Fibroblast of lung (primary cell): ENCODE data around the gene SCUBE1. TPM values are rescaled to one million over a fixed set of nuclear protein-coding genes. Genes with fewer than 3 reads are reported as not detected.

ENCODE experiments used
- DNase-seq, 2 donors: peaks; one replicate each; pipeline versions ENCODE4 v3.0.0 to v3.0.0-alpha.2; 2010; ENCODE audit warnings: low read depth in 2 of 2
- H2AFZ ChIP-seq: 2 replicates; pipeline ENCODE4 v1.5.1; 2012; ENCODE audit warnings: low read length, control low read depth, inconsistent platforms
- H3K27ac ChIP-seq: 2 replicates; pipeline ENCODE4 v1.5.1; 2011; ENCODE audit warnings: low read length, control low read depth; ENCODE audit not compliant: insufficient read depth
- H3K27me3 ChIP-seq: 2 replicates; pipeline ENCODE4 v1.5.1; 2011; ENCODE audit warnings: mild to moderate bottlenecking, low read length; ENCODE audit not compliant: control insufficient read depth, insufficient read depth
- H3K36me3 ChIP-seq: 2 replicates; pipeline ENCODE4 v1.5.1; 2011; ENCODE audit warnings: low read length; ENCODE audit not compliant: control insufficient read depth, insufficient read depth
- H3K4me1 ChIP-seq: 2 replicates; pipeline ENCODE4 v1.5.1; 2011; ENCODE audit warnings: low read length; ENCODE audit not compliant: control insufficient read depth, insufficient read depth; ENCODE audit errors: extremely low read depth
- H3K4me2 ChIP-seq: 2 replicates; pipeline ENCODE4 v1.5.1; 2011; ENCODE audit warnings: low read length, control low read depth; ENCODE audit not compliant: insufficient read depth; ENCODE audit errors: extremely low read depth
- H3K4me3 ChIP-seq, 4 experiments: fragments of 200-600 bp in 1 of 4; sonication (generic) in 1 of 4; replicated peaks in 1 of 4; 2 replicates each; pipeline ENCODE4 v1.5.1; 2011 to 2016; ENCODE audit warnings: low read length in 4 of 4, low read depth in 3 of 4, mild to moderate bottlenecking in 3 of 4, control low read depth in 2 of 4, inconsistent platforms in 1 of 4, mixed read lengths in 1 of 4; ENCODE audit not compliant: insufficient read depth in 1 of 4; ENCODE audit errors: control extremely low read depth in 1 of 4
- H3K79me2 ChIP-seq: 2 replicates; pipeline ENCODE4 v1.5.1; 2012; ENCODE audit warnings: mild to moderate bottlenecking, low read length, inconsistent platforms; ENCODE audit not compliant: control insufficient read depth, insufficient read depth
- H3K9ac ChIP-seq: 2 replicates; pipeline ENCODE4 v1.5.1; 2011; ENCODE audit warnings: mild to moderate bottlenecking, low read length, control low read depth; ENCODE audit not compliant: insufficient read depth
- H3K9me3 ChIP-seq: 2 replicates; pipeline ENCODE4 v1.5.1; 2012; ENCODE audit warnings: low read depth, low read length; ENCODE audit not compliant: control insufficient read depth, insufficient read depth
- H4K20me1 ChIP-seq: 2 replicates; pipeline ENCODE4 v1.5.1; 2011; ENCODE audit warnings: low read length; ENCODE audit not compliant: control insufficient read depth, insufficient read depth; ENCODE audit errors: extremely low read depth
- EZH2 ChIP-seq: IDR thresholded peaks from 2 replicates; pipeline ENCODE4 v1.5.1; 2012; ENCODE audit warnings: low read length, control low read depth, mild to moderate bottlenecking; ENCODE audit errors: missing control alignments
- polyA plus RNA-seq, 2 donors: library from polyadenylated mRNA; depleted of rRNA in 1 of 2; stranded (reverse) in 1 of 2; unstranded in 1 of 2; fragments of >200 nt; gene quantifications; 2 replicates each; pipeline ENCODE4 v1.2.1, GENCODE V29; 2011 to 2012; ENCODE audit warnings: missing spikeins in 1 of 2
- total RNA-seq: library from RNA; depleted of rRNA; stranded (reverse); fragments of >200 nt; gene quantifications from 2 replicates; pipeline ENCODE4 v1.2.1, GENCODE V29; 2014
- TF ChIP-seq, protein P1 (sequence below), 2 donors: IDR thresholded peaks in 1 of 2; conservative IDR thresholded peaks in 1 of 2; 1 replicate in 1 of 2; 2 replicates in 1 of 2; pipeline ENCODE4 v1.5.1; 2011 to 2012; ENCODE audit warnings: low read length in 2 of 2, control low read depth in 1 of 2, inconsistent platforms in 1 of 2, low read depth in 1 of 2, mild to moderate bottlenecking in 1 of 2

Gene SCUBE1
- total and polyA plus RNA-seq, 2 donors (not counting 1 experiment from before 2014, with no cell fraction given), result 0.17 TPM; not detected in 1

DNA sequence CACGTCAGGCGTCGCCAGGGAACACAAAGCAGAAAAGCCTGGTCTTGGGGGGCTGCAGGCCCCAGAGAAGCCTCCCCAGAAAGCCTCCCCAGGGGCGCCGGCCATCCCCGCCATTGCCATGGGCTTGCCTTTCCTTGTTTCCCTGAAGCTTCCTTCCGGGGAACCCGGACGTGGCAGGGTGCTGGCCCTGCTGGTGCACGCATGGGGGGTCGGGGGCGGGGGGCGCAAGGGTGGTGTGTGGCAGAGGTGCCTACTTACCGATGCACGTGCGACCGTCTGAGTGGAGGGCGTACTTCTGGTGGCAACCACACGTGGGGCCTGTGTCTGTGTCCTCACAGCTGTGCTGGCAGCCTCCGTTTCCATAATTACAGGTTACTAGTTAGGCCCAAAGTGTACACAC, 85.2 kb downstream of the SCUBE1 start:
- TF ChIP-seq EZH2, result no peak
- TF ChIP-seq, protein P1, sequence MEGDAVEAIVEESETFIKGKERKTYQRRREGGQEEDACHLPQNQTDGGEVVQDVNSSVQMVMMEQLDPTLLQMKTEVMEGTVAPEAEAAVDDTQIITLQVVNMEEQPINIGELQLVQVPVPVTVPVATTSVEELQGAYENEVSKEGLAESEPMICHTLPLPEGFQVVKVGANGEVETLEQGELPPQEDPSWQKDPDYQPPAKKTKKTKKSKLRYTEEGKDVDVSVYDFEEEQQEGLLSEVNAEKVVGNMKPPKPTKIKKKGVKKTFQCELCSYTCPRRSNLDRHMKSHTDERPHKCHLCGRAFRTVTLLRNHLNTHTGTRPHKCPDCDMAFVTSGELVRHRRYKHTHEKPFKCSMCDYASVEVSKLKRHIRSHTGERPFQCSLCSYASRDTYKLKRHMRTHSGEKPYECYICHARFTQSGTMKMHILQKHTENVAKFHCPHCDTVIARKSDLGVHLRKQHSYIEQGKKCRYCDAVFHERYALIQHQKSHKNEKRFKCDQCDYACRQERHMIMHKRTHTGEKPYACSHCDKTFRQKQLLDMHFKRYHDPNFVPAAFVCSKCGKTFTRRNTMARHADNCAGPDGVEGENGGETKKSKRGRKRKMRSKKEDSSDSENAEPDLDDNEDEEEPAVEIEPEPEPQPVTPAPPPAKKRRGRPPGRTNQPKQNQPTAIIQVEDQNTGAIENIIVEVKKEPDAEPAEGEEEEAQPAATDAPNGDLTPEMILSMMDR (conservative IDR thresholded peaks at IDR 0.05 in 1 of 2, IDR thresholded peaks at IDR 0.05 in 1 of 2; ENCODE audit: low read depth in 1 of 2, low read length in 2 of 2), result no peak
- Histone ChIP-seq H3K27me3 (no peaks in the 10 kb centered on the region), H3K4me2 (no peak overlapping the region), H3K9ac (no peak overlapping the region), H3K9me3 (no peaks in the 10 kb centered on the region), H3K27ac (no peak overlapping the region), H3K79me2 (no peaks in the 10 kb centered on the region), H4K20me1 (no peaks in the 10 kb centered on the region), H3K4me3 (no peak overlapping the region), H2AFZ (no peak overlapping the region), H3K36me3 (no peaks in the 10 kb centered on the region), H3K4me1 (no peaks in the 10 kb centered on the region)
- DNase-seq, result no peak

DNA sequence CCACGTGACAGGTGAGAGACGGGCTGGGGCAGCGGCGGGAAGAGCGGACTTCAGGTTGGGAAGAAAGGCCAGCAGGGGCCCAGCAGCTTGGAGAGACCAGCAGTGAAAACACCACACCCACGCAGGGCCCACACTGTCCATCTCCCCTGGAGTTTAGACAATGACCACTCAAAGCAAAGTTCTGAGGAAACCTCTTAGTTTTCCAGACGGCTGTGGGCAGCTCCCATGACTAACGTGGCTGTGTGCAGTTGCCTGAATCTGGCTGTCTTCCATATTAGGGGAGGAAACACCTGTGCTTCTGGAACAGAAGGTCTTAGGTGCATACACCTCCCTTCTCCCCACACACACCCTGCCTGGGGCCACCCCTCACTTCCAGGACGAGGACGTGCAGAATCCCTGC, 85.6 kb downstream of the SCUBE1 start:
- DNase-seq, result peak in 1 of 2 donors; percentile 27
- Histone ChIP-seq H3K27ac (no peak overlapping the region), H3K9me3 (no peaks in the 10 kb centered on the region), H3K4me1 (no peaks in the 10 kb centered on the region), H3K4me2 (no peak overlapping the region), H3K79me2 (no peaks in the 10 kb centered on the region), H3K4me3 (no peak overlapping the region), H2AFZ (no peak overlapping the region), H3K36me3 (no peaks in the 10 kb centered on the region), H3K27me3 (no peaks in the 10 kb centered on the region), H3K9ac (no peak overlapping the region), H4K20me1 (no peaks in the 10 kb centered on the region)
- TF ChIP-seq, protein P1 (conservative IDR thresholded peaks at IDR 0.05 in 1 of 2, IDR thresholded peaks at IDR 0.05 in 1 of 2; ENCODE audit: low read depth in 1 of 2, low read length in 2 of 2), result no peak
- TF ChIP-seq EZH2, result no peak

DNA sequence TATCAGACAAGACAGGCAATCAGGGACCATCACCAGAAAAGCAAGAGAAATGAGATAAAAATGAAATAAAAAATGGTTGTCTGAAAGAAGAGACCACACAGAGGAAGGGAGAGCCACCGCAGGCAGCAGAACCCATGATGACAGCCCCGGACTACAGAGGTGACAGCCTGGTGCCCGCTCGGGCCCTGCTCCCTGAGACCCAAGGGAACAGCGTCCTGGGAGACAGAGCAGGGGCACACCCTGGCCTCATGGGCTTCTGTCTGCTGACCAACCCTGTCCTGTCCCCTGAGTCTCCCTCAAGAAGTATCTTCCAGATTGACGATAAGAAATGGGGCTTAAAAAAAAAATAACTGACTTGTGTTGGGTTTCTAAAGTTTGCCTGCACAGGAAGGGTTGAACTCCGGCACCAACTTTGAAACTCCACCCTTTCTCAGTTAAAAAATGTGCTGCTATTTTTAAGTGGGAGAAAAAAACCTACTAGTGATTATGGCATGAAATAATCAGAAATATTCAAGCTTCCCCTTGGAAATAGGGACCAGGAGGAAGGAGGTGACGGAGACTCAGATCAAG, 86.1 kb downstream of the SCUBE1 start:
- Histone ChIP-seq H3K36me3 (no peaks in the 10 kb centered on the region), H3K79me2 (no peaks in the 10 kb centered on the region), H3K4me1 (no peaks in the 10 kb centered on the region), H3K27me3 (no peaks in the 10 kb centered on the region), H2AFZ (no peak overlapping the region), H4K20me1 (no peaks in the 10 kb centered on the region), H3K27ac (no peak overlapping the region), H3K4me3 (no peak overlapping the region), H3K9ac (no peak overlapping the region), H3K4me2 (no peak overlapping the region), H3K9me3 (no peaks in the 10 kb centered on the region)
- TF ChIP-seq, protein P1 (conservative IDR thresholded peaks at IDR 0.05 in 1 of 2, IDR thresholded peaks at IDR 0.05 in 1 of 2; ENCODE audit: low read depth in 1 of 2, low read length in 2 of 2), result no peak
- TF ChIP-seq EZH2, result no peak
- no peak for DNase-seq
